Endothelial cell of umbilical vein (primary cell): ENCODE measurements around the gene BPTF. TPM values are rescaled to one million over a fixed set of nuclear protein-coding genes. Genes with fewer than 3 reads are reported as not detected.

Source experiments
- BruUV-seq: library from RNA; stranded (reverse); fragments of 400-500 nt; replicated peaks from 2 replicates; lab custom pipeline; 2021; lab: Mats Ljungman, UMichigan
- CTCF ChIA-PET: fragments of 300-600, 350-600 bp; sonication (Branson Sonifier 250); formaldehyde crosslinking; loops from one replicate; lab custom pipeline; 2021; ENCODE audit warnings: antibody characterized with exemption, inconsistent platforms; lab: Charles Lee
- POLR2A ChIA-PET: fragments of 300-600, 350-600 bp; sonication (Branson Sonifier 250); formaldehyde crosslinking; loops from one replicate; lab custom pipeline; 2021; ENCODE audit warnings: antibody characterized with exemption, inconsistent platforms; lab: Charles Lee
- DNase-seq: peaks from one replicate; pipeline ENCODE4 v3.0.0-alpha.2; 2011; ENCODE audit warnings: low read depth, low spot score
- FAIRE-seq: peaks from 2 replicates; lab custom pipeline; 2011; peaks lifted over from hg19 to GRCh38; lab: Jason Lieb, UNC
- H2AFZ ChIP-seq: 2 replicates; pipeline ENCODE4 v1.6.0; 2012; ENCODE audit warnings: low read depth, low read length, control low read depth, inconsistent platforms
- H3K27ac ChIP-seq: 2 replicates; pipeline ENCODE4 v1.5.1; 2011; ENCODE audit warnings: low read depth, mild to moderate bottlenecking, control low read depth, low read length, moderate library complexity; ENCODE audit not compliant: insufficient read depth
- H3K27me3 ChIP-seq, 2 experiments: 2 replicates each; pipeline versions ENCODE4 v1.6.0 to v1.6.1; 2011; ENCODE audit warnings: low read length in 2 of 2, mixed read lengths in 1 of 2; ENCODE audit not compliant: control insufficient read depth in 2 of 2, insufficient read depth in 2 of 2
- H3K36me3 ChIP-seq, 2 experiments: 2 replicates in 1 of 2; 3 replicates in 1 of 2; pipeline ENCODE4 v1.5.1; 2011; ENCODE audit warnings: low read length in 2 of 2, mild to moderate bottlenecking in 1 of 2, moderate library complexity in 1 of 2; ENCODE audit not compliant: control insufficient read depth in 2 of 2, insufficient read depth in 2 of 2; ENCODE audit errors: extremely low read depth in 1 of 2
- H3K4me1 ChIP-seq: 3 replicates; pipeline ENCODE4 v1.5.1; 2011; ENCODE audit warnings: mild to moderate bottlenecking, low read length; ENCODE audit not compliant: control insufficient read depth, insufficient read depth; ENCODE audit errors: extremely low read depth
- H3K4me2 ChIP-seq: 2 replicates; pipeline ENCODE4 v1.6.1; 2011; ENCODE audit warnings: low read length, control low read depth, mixed read lengths; ENCODE audit not compliant: insufficient read depth
- H3K4me3 ChIP-seq, 3 experiments: fragments of 200-600 bp in 1 of 3; sonication (generic), shearing (Covaris generic) in 1 of 3; replicated peaks in 1 of 3; 2 replicates each; pipeline ENCODE4 v1.5.1; 2011 to 2016; ENCODE audit warnings: control low read depth in 3 of 3, low read length in 3 of 3, mild to moderate bottlenecking in 2 of 3, inconsistent platforms in 1 of 3, low read depth in 1 of 3, moderate library complexity in 1 of 3; ENCODE audit not compliant: insufficient read depth in 1 of 3
- H3K79me2 ChIP-seq: 2 replicates; pipeline ENCODE4 v1.6.0; 2012; ENCODE audit warnings: low read length, inconsistent platforms; ENCODE audit not compliant: control insufficient read depth, insufficient read depth
- H3K9ac ChIP-seq: replicated peaks from 2 replicates; pipeline ENCODE3; 2011; ENCODE audit warnings: low read length, control low read depth; ENCODE audit not compliant: insufficient read depth; ENCODE audit errors: extremely low read depth
- H3K9me1 ChIP-seq: replicated peaks from 3 replicates; pipeline ENCODE4 v1.6.0; 2011; ENCODE audit warnings: mild to moderate bottlenecking, low read length; ENCODE audit not compliant: control insufficient read depth, insufficient read depth; ENCODE audit errors: extremely low read depth
- H3K9me3 ChIP-seq: replicated peaks from 2 replicates; pipeline ENCODE4 v1.5.1; 2012; ENCODE audit warnings: low read length, inconsistent platforms; ENCODE audit not compliant: control insufficient read depth, insufficient read depth
- H4K20me1 ChIP-seq: replicated peaks from 2 replicates; pipeline ENCODE3; 2011; ENCODE audit warnings: mild to moderate bottlenecking, low read length; ENCODE audit not compliant: control insufficient read depth, insufficient read depth; ENCODE audit errors: extremely low read depth
- EZH2 ChIP-seq: IDR thresholded peaks from 2 replicates; pipeline ENCODE4 v1.6.1; 2012; ENCODE audit warnings: borderline replicate concordance, low read depth, mild to moderate bottlenecking, moderate library complexity, low read length, inconsistent platforms; ENCODE audit not compliant: severe bottlenecking
- FOS ChIP-seq: IDR thresholded peaks from 2 replicates; pipeline ENCODE4 v1.6.1; 2011; ENCODE audit warnings: mild to moderate bottlenecking, low read length, moderate library complexity, borderline replicate concordance; ENCODE audit not compliant: insufficient read depth
- GATA2 ChIP-seq: IDR thresholded peaks from 2 replicates; pipeline ENCODE4 v1.7.0; 2011; ENCODE audit warnings: low read depth, mild to moderate bottlenecking, moderate library complexity, mixed read lengths, low read length; ENCODE audit not compliant: insufficient read length, insufficient read depth
- JUN ChIP-seq: IDR thresholded peaks from 2 replicates; pipeline ENCODE4 v1.6.1; 2011; ENCODE audit warnings: borderline replicate concordance, low read depth; ENCODE audit not compliant: insufficient read length, insufficient read depth
- MYC ChIP-seq: IDR thresholded peaks from one replicate; pipeline ENCODE4 v1.6.1; 2011; ENCODE audit warnings: mild to moderate bottlenecking, low read depth, low read length
- POLR2A ChIP-seq: IDR thresholded peaks from 2 replicates; pipeline ENCODE4 v1.6.1; 2012; ENCODE audit warnings: low read depth, mild to moderate bottlenecking, control low read depth, low read length
- POLR2AphosphoS5 ChIP-seq: IDR thresholded peaks from 2 replicates; pipeline ENCODE4 v1.6.1; 2012; ENCODE audit warnings: low read depth, mild to moderate bottlenecking, control low read depth, low read length, moderate library complexity; ENCODE audit not compliant: insufficient read depth
- dilution Hi-C: fragments of 300-500 bp; cut with MboI; formaldehyde crosslinking; loops from one replicate; pipeline ENCODE4 v1.15.0; 2019; ENCODE audit warnings: low sequenced_read_pairs; ENCODE audit not compliant: extremely low pct_ligation_motif_present
- intact Hi-C: fragments of 100-400 bp; cut with micrococcal nuclease; formaldehyde crosslinking; loops from one replicate; pipeline ENCODE4 v1.10.0; 2022
- polyA plus RNA-seq, 4 experiments: library from polyadenylated mRNA; depleted of rRNA in 3 of 4; stranded (reverse) in 3 of 4; unstranded in 1 of 4; fragments of >200 nt; gene quantifications; 2 replicates each; pipeline versions ENCODE4 v1.2.1 to v1.2.3, GENCODE V29; 2011 to 2012; ENCODE audit warnings: missing spikeins in 1 of 4
- total RNA-seq: library from RNA; stranded (reverse); gene quantifications from 2 replicates; pipeline ENCODE4 v1.2.3, GENCODE V29; 2021
- TF ChIP-seq, protein P1 (sequence below), 2 donors: IDR thresholded peaks; 1 replicate in 1 of 2; 2 replicates in 1 of 2; pipeline ENCODE4 v1.5.1; 2011; ENCODE audit warnings: low read length in 2 of 2, mild to moderate bottlenecking in 2 of 2, moderate library complexity in 2 of 2, control low read depth in 1 of 2, inconsistent platforms in 1 of 2, low read depth in 1 of 2; ENCODE audit not compliant: insufficient read depth in 1 of 2; ENCODE audit errors: extremely low read depth in 1 of 2
- TF ChIP-seq, protein P2 (sequence below): IDR thresholded peaks from 2 replicates; pipeline ENCODE4 v1.6.1; 2011; ENCODE audit not compliant: insufficient read depth, insufficient read length

The BPTF gene
- total and polyA plus RNA-seq, 2 donors (not counting 3 experiments of a cell fraction or from before 2014, with no cell fraction given): 41.0 to 88.1 TPM

DNA sequence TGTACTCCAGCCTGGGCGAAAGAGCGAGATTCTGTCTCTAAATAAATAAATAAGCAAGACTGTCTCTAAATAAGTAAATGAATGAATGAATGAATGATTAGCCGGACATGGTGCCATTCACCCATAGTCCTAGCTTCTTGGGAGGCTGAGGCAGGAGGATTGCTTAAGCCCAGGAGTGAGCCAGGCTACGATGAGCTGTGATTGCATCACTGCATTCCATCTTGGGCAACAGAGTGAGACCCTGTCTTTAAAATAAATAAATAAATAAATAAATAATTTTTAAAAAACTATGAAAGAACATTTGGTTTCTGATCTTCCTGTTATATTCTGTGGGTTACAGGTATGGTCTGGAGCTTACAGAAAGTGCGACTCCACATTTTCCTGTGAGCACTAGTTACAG lies 105.9 kb downstream of the BPTF start:
- H3K27me3 ChIP-seq: no peaks in the 10 kb centered on the region
- FAIRE-seq (no peak), DNase-seq (no peak)
- H3K36me3 ChIP-seq: peaks cover 10 to 14% of the 10 kb centered on the region in 2 experiments
- no peaks in the 10 kb centered on the region for H4K20me1 ChIP-seq
- no peak overlapping the region for H3K4me2 ChIP-seq
- no TSS peak for BruUV-seq
- H3K4me1 ChIP-seq: no peaks in the 10 kb centered on the region
- H3K4me3 ChIP-seq: no peak overlapping the region
- no peaks in the 10 kb centered on the region for H3K79me2 ChIP-seq
- H3K9ac ChIP-seq: no peak overlapping the region
- no peak for TF ChIP-seq POLR2AphosphoS5
- no peak for TF ChIP-seq EZH2
- TF ChIP-seq, protein P1, sequence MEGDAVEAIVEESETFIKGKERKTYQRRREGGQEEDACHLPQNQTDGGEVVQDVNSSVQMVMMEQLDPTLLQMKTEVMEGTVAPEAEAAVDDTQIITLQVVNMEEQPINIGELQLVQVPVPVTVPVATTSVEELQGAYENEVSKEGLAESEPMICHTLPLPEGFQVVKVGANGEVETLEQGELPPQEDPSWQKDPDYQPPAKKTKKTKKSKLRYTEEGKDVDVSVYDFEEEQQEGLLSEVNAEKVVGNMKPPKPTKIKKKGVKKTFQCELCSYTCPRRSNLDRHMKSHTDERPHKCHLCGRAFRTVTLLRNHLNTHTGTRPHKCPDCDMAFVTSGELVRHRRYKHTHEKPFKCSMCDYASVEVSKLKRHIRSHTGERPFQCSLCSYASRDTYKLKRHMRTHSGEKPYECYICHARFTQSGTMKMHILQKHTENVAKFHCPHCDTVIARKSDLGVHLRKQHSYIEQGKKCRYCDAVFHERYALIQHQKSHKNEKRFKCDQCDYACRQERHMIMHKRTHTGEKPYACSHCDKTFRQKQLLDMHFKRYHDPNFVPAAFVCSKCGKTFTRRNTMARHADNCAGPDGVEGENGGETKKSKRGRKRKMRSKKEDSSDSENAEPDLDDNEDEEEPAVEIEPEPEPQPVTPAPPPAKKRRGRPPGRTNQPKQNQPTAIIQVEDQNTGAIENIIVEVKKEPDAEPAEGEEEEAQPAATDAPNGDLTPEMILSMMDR (IDR thresholded peaks at IDR 0.05; ENCODE audit: extremely low read depth in 1 of 2, insufficient read depth in 1 of 2, low read depth in 1 of 2, low read length in 2 of 2): no peak
- TF ChIP-seq MYC: no peak
- TF ChIP-seq, protein P2, sequence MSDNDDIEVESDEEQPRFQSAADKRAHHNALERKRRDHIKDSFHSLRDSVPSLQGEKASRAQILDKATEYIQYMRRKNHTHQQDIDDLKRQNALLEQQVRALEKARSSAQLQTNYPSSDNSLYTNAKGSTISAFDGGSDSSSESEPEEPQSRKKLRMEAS: no peak
- no peak for TF ChIP-seq POLR2A
- no peak for TF ChIP-seq GATA2
- no peak for TF ChIP-seq JUN
- TF ChIP-seq FOS: no peak
- ChIA-PET CTCF (interaction anchor here (0.8 to 1.7 kb wide), 4 partner anchors 11 to 131 kb away, joined by 3 to 6 read pairs (median 4); no protein-coding TSS in a partner anchor), POLR2A (no interaction called here)
- H3K9me3 ChIP-seq: no peaks in the 10 kb centered on the region
- dilution Hi-C loops (no loop called here), intact Hi-C loops (no loop called here)
- no peaks in the 10 kb centered on the region for H3K9me1 ChIP-seq
- H2AFZ ChIP-seq: no peak overlapping the region
- H3K27ac ChIP-seq: no peak overlapping the region
